ENCODE measurements around the gene RIMS1.

- no peak for TF ChIP-seq CSDC2 (CRISPR knock-in tag; IDR thresholded peaks at IDR 0.05)
- TF ChIP-seq ZNF565 (CRISPR knock-in tag; conservative IDR thresholded peaks at IDR 0.05; ENCODE audit: low read depth), result no peak
- no peak for TF ChIP-seq ZC3H10 (CRISPR knock-in tag; IDR thresholded peaks at IDR 0.05)
- no peak for TF ChIP-seq TCF4 (CRISPR knock-in tag; IDR thresholded peaks at IDR 0.05; ENCODE audit: borderline replicate concordance)
- no peak for TF ChIP-seq CREB5 (CRISPR knock-in tag; IDR thresholded peaks at IDR 0.05; ENCODE audit: low read depth)
- TF ChIP-seq ISL1 (CRISPR knock-in tag; IDR thresholded peaks at IDR 0.05), result no peak
- no peak for TF ChIP-seq ZNF70 (CRISPR knock-in tag; IDR thresholded peaks at IDR 0.05)
- TF ChIP-seq RARB (CRISPR knock-in tag; IDR thresholded peaks at IDR 0.05), result no peak
- no peak for TF ChIP-seq OSR1 (CRISPR knock-in tag; IDR thresholded peaks at IDR 0.05)
- TF ChIP-seq PPARA (CRISPR knock-in tag; IDR thresholded peaks at IDR 0.05; ENCODE audit: borderline replicate concordance), result no peak
- TF ChIP-seq ZNF8 (CRISPR knock-in tag; IDR thresholded peaks at IDR 0.05), result no peak
- TF ChIP-seq TOX (CRISPR knock-in tag; IDR thresholded peaks at IDR 0.05; ENCODE audit: borderline replicate concordance), result no peak
- no peak for TF ChIP-seq ZFP3 (CRISPR knock-in tag; IDR thresholded peaks at IDR 0.05)
Observed at GRCh38 chr6:72246926-72247325, 360.6 kb downstream of the RIMS1 start.
